GM18519 (cell line): ENCODE data around the gene NRG4.
"Not testable (repeated sequence)": the region's sequence is repeated elsewhere in the genome, so short reads cannot be mapped to it uniquely, and the experiment has no call there.

ENCODE experiments used
- ATAC-seq: cut with Tn5 transposase; IDR thresholded peaks from one replicate; pipeline ENCODE4 v1.9.1; 2021; ENCODE audit warnings: mild to moderate bottlenecking, moderate library complexity; ENCODE audit not compliant: unreplicated experiment, low FRiP score

NRG4 gene

DNA sequence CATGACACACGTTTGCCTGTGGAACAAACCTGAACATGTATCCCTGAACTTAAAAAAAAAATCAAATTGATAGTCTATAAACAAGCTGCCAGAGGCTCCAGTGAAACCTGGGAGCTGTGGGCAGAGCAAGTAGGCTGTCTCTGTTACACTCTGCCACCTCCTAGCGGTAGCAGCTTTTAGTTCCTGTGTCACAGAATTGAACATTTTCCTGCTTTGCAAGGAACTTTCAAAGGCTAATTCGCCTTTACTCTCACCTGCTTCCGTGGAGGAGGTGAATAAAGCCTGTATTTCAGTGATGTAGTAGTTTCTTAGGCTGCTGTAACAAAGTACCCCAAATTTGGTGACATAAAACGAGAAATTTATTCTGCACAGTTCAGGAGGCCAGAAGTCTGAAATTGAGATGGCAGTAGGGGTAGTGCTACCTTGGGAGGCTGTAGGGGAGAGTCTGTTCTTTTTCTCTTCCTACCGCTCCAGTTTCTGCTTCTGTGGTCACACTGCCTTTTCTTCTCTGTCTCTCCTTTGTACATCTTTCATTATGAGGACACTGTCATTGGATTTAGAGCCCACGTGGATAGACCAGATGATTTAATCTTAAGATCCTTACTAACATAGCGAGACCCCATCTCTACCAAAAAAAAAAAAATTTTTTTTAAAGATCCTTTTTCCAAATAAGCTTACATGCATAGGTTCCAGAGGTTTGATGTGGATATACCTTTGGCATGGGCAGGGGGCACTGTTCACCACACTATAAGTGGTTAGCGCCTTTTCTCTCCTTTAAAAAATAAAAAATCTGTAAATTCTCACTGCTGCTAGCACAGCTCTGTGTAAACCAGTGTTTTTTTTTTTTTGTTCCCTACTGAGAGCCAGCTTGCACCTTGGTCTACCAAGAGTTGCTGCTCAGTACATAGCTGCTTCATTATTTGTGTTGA, 83.3 kb downstream of the NRG4 start:
- no peak for ATAC-seq

DNA sequence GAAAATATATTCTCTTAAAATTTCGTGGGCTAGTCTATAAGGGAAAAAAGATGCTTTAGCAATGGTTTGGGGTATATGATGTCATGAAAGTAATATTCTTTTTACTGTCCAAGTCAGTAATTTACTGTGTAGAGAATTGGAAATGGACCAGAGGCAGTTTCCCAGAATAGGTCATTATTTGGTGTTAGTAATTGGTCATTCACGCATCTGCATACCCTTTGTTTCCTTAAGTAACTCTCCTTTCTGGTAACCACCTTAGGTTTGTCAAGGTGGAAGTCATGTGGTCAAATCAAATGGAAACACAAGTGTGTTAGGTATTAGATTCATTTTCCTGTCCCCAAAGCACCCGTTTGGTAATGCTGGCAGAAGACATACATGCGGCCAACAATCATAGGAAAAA, 84.6 kb downstream of the NRG4 start:
- ATAC-seq = no peak

DNA sequence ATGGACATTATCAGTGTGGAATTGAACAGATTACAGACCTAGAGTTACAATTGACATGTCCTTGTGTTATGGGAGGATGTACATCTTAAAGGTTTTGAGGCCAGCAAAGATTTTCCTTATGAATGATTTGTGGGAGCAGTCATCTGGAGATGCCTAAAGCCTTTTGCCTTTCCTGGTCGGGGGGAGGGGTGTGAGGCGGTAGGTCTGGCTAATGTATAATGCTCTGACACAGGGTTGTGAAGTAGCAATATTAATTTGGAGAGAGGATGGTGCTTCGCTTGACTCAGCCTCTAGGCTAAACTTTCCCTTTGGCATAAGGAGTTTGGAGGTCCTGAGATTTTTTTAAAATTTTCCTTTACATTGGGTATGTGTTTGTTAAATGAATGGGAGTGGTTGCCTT, 85.3 kb downstream of the NRG4 start:
- no peak for ATAC-seq

DNA sequence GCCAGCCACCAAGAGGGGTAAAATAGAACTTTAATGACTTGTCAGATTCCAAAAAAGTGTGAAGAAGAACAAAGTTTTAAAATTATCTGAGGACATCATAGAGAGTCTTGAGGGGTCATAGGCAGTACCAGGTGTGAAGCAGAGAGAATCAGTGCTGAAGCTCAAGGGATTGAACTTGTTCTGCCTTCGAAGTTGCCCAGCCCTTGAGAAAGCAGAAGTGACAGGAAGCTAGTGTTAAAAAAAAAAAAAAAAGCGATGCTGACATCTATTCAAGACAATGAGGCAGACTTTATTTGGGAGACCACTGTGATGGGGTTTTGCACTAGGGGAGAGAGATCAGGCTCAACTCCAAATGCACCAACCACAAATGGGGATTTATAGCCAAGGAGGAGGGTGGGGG, 86.8 kb downstream of the NRG4 start:
- ATAC-seq = no peak

DNA sequence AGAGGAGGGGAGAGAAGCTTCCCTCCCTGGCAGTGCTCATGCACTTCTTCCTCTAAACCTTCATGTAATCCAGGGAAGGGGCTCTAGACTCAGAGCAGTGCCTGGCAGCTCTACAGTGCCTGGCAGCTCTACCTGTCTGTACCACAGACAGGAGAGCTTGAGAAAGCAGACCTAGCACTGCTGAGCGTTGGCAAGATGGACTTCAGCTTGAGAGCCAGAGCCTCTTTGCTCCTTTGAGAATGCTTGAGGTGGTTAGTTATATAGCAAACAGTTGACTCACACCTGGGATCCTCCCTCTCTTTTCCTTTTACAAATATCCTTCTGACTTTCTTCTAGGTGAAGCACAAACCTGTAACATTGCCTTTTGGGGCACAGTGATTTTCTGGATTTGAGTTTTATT, 87.6 kb downstream of the NRG4 start:
- no peak for ATAC-seq

DNA sequence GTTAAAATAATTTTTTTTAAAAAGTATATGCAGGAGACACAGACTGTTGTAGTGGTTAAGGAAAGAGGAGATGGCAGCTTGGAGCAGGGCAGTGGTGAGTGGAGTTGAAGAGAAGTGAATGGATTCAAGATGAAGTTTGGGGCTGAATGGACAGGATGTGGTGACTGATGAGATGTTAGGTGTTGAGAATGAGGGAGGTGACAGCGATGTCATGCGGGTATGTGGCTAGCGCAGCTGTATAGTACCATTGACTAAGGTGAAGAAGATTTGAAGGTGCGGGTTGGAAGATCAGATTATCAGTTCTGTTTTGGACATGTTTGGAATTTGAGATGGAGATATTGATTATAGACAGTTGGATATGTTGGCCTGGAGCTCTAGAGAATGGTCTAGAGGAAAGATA, 88.5 kb downstream of the NRG4 start:
- ATAC-seq = no peak

DNA sequence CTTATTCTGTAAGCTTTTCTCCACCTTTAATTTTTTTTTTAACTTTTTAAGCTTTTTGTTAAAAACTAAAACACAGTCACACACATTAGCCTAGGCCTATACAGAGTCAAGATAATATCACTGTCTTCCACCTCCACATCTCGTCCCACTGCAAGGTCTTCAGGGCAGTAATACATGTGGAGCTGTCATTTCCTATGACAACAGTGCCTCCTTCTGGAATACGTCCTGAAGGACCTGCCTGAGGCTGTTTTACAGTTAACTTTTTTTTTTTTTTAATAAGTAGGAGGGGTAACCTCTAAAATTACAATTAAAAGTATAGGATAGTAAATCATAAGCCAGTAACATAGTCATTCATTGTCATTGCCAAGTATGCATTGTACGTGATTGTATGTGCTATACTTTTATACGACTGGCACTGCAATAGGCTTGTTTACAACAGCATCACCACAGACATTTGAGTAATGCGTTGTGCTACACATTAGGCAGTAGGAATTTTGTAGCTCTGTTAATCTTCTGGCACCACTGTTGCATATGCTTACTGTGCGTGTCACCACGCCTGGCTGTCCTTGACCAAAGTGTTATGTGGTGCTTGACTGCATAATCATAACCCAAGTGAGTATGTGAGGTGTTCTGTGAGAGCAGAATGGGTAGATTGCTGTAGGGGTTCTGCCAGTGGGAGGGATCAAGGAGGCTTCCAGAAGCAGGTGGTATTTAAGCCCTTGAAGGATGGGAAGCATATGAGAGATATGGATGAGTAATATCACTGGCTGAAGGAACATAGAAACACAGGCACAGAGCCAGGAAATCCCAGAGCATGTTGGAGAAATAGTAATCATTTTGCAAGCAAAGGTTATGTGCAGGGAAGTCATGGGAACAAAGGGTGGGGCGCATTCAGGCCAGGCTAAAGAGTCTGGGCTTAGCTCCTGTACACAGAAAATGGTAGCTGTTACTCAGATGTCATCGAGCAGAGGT, 90.2 kb downstream of the NRG4 start:
- no peak for ATAC-seq

DNA sequence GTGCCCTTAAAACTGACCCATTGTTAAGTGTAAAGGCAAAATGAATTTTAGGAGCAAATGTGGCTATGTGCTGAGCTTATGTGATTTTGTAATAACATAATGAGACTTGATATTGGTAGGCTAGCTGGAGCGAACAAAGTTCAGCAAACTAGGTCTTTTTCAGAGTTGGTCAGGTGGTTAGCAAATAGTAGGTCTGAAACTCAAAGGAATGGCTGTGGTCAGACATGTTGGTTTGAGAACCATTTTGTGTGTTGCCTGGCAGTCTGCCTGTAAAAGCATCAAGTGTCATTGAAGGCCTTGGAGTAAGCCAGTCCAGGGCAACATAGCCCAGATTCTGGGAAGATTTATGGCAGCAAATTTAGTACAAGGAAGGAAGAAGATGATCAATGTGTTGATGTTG, 92.1 kb downstream of the NRG4 start:
- no peak for ATAC-seq

DNA sequence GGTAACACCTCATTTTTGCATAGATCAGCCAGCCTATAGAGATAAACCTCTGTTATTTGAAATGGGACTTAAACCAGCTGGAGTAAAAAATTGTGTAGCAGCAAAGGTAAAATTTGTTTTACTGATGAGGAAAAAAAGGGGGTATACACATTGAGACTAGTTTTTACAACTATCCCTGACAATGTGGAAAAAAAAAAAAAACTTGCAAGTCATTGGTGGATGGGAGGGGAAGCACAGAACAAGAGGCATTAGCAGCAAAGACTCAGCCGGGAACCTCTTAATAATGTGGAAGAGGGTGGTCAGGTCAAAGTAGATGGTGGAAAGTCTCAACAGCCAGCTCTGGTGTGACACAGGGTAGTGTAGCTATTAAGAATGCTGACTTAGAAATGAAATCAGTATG, 94.1 kb downstream of the NRG4 start:
- no peak for ATAC-seq

DNA sequence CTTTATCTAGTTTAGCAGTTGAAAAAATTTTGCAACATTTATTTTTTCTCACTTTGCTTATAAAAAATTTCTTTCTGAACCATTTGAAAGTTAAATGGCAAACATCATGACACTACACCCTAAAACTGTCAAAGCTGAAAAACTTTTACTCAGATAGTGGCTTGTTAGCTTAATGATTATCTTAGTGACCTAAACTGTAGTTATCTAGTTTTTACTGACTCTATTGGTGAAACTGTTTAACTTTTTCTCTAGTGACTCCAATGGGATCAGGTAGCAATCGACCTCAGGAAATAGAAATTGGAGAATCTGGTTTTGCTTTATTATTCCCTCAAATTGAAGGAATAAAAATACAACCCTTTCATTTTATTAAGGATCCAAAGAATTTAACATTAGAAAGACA, 95.2 kb downstream of the NRG4 start:
- no peak for ATAC-seq

DNA sequence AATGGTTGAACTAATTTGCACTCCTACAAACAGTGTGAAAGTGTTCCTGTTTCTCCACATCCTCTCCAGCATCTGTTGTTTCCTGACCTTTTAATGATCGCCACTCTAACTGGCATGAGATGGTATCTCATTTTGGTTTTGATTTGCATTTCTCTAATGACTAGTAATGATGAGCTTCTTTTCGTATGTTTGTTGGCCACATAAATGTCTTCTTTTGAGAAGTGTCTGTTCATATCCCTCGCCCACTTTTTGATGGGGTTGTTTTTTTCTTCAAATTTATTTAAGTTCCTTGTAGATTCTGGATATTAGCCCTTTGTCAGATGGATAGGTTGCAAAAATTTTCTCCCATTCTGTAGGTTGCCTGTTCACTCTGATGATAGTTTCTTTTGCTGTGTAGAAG, 101.9 kb downstream of the NRG4 start:
- not testable (repeated sequence) for ATAC-seq

DNA sequence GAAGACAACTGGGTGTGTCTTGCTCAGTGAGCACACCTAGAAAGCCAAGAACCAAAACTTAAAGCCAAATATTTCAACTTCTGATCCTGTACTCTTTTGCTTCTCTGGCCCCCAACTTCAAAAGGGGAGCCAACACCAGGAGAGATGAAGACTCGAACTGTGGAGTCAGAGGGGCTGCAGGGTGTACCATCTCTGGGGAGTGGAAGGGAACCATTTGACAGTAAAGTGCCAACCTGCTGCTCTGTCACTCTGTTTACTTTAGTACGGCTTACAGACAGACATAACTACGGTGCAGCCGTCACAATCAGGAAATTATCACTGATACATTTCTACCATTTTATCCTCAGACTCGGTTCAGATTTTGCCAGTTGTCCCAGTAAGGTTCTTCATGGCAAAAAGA, 107.0 kb downstream of the NRG4 start:
- no peak for ATAC-seq

DNA sequence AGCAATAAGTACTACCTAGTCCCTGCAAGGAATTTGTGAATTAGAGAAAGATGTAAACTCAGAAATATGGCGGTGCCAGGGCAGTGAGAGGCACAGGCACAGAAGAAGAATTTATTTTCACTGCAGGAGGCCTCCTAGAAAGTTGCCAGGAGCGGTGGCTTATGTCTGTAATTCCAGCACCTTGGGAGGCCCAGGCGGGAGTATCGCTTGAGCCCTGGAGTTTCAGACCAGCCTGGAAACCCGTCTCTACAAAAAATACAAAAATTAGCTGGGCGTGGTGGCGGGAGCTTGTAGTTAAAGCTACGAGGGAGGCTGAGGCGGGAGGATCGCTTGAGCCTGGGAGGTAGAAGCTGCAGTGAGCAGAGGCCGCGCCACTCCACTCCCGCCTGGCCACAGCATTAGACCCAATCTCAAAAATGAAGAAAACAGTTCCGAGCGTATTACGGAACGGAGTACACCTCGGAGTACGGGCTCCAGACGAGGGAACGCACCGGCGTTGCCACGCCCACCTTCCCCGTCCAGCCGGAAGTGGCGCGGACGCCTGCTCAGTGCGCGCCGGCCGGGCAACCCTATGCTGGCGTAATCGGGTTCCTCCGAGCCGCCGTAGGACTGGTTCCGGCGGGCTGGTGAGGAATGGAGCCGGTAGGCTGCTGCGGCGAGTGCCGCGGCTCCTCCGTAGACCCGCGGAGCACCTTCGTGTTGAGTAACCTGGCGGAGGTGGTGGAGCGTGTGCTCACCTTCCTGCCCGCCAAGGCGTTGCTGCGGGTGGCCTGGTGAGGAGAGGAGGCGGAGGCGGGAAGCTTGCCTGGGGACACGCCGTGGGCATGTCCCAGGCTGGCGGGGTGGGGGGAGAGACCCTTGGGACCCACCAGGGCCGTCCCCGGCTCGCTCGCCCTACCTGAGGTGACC, 108.6 kb downstream of the NRG4 start, which contains the start of gene FBXO22:
TSS of gene FBXO22 (plus strand) at position 548 of the 909 bp plus-strand sequence. CDS start at position 634, 86 bp downstream.
- ATAC-seq = peak; percentile 75

DNA sequence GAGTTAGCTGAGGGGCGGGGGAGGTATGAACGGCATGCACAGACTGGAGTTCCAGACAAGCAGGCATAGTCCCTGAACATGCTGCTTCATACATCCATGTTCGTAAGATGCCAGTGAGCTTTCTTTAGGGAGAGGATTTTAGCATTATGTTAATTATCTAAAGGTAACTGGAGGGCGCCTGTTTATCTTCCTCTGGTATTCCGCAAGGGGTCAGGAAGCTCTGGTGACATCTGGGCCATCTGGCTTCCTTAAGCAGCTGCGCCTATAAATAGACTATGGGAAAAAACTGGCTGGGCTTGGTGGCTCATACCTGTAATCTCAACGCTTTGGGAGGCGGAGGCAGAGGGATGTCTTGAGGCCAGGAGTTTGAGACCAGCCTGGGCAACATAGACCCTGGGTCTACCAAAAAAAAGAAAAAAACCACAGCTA, 110.1 kb downstream of the NRG4 start:
- no peak for ATAC-seq

DNA sequence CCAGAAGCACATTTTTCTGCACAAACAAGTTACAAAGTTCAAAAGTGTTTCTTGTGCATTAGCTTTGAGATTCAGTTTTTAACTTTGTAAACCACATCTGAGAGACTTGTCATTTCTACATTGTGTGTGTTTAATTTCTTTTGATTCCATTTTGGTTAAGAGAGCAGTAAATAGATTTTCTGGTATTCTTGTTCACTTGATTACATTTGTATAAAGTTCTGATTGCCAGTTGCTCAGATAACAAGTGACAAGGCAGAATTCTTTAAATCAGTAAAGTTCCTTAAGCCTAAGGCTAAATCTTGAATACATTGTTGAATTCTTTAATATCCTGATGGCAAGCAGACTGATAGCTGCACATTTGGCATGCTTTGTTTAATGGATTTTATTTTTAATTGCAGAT, 111.6 kb downstream of the NRG4 start:
- no peak for ATAC-seq

DNA sequence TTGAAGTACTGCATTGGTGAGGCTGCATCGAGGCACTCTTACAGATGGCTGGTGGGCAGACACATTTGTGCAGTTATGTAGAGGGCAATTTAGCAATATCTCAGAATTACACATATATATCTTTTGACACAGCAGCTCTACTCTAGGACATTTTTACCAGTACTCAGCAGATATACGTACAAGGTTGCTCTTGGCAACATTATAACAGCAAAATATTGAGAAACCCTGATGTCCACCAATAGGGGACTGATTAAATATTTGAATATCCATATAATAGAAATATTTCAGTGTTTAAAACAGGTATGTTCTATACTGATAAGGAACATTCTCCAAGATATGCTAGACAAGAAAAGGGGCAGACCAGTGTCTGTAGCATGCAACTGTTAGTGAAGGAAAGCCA, 116.5 kb downstream of the NRG4 start:
- no peak for ATAC-seq

DNA sequence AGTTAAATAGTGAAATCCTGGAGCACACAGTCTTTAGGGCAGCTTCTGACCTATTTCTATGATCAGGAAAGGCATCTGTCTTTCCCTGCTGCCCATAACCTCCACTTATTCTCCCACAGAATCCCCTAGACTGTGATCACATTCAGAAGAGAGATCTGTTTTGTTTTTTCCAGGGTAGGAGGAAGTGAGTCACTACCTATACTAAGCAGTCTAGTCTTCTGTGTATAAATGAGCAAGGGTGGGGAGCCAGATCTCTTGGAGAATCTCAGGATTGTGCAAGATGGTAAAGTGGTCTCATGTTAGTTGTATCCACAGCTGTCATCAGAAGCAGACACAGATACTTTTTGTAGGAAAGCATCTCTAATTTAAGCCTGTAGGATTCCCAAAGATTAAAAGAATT, 120.3 kb downstream of the NRG4 start:
- no peak for ATAC-seq
